NB4 (cell line): ENCODE data around the gene SIMC1.
"Not testable (repeated sequence)": the region's sequence is repeated elsewhere in the genome, so short reads cannot be mapped to it uniquely, and the experiment has no call there.

ENCODE experiments used
- MYC ChIP-seq: IDR thresholded peaks from 2 replicates; pipeline ENCODE4 v1.6.1; 2011; ENCODE audit warnings: low read depth, low read length
- POLR2A ChIP-seq: IDR thresholded peaks from 2 replicates; pipeline ENCODE4 v1.6.1; 2011; ENCODE audit warnings: mild to moderate bottlenecking; ENCODE audit not compliant: insufficient read length; ENCODE audit errors: extremely low read depth
- TF ChIP-seq, protein P1 (sequence below): IDR thresholded peaks from one replicate; pipeline ENCODE4 v1.5.1; 2012; ENCODE audit warnings: low read depth, low read length

DNA sequence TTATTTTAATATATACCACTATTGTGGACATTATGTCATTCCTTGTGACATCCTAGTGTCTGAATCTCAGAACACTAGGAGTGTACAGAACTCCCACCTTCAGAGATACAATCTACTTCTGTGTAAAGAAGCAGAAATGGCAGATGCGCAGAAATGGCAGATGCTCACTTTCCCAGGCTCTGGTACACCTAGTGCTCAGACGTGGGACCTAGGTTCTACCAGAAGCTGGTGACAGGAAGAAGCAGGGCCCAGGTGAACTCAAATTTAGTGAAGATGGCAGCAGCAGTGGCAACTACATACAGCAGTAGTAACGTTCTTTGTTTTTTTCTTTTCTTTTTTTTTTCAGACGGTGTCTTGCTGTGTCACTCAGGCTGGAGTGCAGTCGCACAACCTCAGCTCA lies 22.5 kb downstream of the SIMC1 start:
- TF ChIP-seq, protein P1, sequence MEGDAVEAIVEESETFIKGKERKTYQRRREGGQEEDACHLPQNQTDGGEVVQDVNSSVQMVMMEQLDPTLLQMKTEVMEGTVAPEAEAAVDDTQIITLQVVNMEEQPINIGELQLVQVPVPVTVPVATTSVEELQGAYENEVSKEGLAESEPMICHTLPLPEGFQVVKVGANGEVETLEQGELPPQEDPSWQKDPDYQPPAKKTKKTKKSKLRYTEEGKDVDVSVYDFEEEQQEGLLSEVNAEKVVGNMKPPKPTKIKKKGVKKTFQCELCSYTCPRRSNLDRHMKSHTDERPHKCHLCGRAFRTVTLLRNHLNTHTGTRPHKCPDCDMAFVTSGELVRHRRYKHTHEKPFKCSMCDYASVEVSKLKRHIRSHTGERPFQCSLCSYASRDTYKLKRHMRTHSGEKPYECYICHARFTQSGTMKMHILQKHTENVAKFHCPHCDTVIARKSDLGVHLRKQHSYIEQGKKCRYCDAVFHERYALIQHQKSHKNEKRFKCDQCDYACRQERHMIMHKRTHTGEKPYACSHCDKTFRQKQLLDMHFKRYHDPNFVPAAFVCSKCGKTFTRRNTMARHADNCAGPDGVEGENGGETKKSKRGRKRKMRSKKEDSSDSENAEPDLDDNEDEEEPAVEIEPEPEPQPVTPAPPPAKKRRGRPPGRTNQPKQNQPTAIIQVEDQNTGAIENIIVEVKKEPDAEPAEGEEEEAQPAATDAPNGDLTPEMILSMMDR: not testable (repeated sequence)
- not testable (repeated sequence) for TF ChIP-seq POLR2A, MYC
